HG02852 (cell line): Measurements from ENCODE around the gene NMNAT3.

Source experiments
- ATAC-seq: cut with Tn5 transposase; IDR thresholded peaks from one replicate; pipeline ENCODE4 v1.9.1; 2021; ENCODE audit warnings: mild to moderate bottlenecking, moderate library complexity; ENCODE audit not compliant: unreplicated experiment

The NMNAT3 gene

GRCh38 chr3:139676108-139676507 lies 1.7 kb downstream of the NMNAT3 start:
- ATAC-seq = no peak

DNA sequence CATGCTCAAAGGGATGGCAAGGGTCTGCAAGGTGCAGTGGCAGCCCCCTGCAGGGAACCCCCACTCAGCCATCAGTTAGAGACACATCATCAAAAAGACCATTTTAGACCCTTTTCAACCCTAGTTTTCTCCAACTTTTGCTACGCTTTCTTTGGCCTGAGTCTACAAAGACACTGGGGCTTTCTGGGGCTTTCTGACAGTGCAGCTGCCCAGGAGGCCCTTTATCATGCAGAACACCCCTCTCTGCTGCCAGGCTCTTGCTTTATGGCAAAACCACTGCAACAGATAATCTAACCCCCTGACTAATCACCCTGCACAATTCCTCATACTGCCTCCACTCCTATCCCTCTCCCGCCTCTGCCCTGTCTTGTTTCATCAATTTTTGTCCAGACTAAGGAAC lies 2.4 kb downstream of the NMNAT3 start:
- no peak for ATAC-seq

DNA sequence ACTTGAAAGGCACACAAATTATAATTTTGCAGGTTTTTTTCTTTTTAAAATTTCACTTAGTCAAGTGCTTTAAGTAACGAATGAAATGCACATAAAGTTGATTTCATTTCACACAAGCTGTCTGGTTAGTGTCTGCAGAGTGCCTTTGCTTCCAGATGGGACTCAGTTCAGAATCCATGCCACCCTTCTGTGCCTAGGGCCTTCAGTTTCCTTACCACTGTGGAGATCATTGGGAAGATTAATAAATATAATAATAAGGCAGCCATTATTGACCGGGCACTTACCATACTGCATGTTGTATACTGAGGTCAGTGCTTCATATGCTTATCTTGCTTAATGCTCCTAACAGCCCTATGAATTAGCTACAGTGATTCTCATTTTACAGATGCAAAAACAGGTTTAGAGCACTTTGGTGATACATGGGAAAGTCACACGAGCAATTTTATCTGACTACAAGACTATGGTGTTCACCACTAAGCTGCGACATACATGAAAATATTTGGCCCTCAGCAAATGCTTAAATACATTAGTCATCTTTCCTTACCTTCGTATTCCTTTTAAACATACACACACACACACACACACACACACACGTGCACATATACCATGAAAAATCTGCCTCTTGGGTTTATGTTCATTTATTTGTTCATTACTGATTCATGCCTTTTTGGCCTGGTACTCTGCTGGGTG lies 3.1 kb downstream of the NMNAT3 start:
- ATAC-seq = no peak

DNA sequence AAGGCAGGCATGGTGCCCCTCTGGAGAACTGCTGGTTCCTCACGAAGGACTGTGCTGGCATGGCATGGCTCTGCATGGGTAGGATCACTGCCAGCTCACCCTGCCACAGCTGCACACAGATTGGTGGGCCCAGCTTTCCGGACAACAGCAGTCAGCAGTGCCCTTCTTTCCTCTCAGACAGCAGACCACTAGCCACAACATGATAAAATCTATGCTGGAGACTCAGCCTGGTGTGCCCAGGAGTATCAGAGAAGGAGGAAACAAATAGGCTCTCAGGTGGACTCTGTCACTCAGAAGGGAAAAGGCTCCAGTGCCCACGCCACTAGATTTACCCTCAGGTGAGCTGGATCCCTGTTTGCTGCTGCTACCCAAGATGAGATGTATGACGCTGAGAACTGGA lies 4.9 kb downstream of the NMNAT3 start:
- no peak for ATAC-seq

DNA sequence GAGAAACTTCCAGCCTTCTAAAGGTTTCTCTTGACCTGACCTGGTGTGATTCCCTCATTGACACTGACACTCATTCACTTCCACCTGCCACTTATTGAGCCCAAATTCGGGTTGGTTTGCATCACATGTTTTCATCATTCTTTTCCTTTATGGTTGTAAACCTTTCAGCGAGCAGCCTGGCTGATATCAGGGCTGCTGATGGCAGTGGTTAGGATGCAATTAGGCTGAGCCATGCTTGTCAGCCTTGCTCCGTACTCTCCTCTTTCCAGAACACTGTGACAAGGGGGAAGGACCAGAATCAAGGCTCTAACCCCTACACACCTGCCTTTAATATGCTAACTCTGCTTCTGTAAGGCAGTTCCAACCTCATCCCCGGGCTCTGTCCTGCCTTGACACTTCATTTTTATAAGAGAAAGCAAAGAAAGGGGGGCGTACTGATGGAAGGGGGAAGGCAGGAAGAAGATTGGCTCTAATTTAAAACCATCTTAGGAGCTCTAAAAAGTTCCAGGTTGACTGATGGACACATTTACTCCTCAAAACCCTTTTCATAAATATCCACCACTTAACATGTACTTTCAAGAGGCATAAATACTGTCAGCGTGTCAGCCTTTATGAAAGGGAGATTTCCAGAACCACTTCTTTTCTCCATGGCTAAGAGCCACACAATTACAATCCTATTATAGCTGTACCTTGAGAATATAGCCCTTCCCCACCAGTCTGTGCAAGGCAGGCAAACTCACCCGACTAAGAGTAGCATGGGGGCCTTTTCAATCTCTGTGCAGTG lies 5.7 kb downstream of the NMNAT3 start:
- ATAC-seq = no peak

GRCh38 chr3:139671107-139671506 lies 6.7 kb downstream of the NMNAT3 start:
- no peak for ATAC-seq

- no peak for ATAC-seq
These were observed 7.6 kb downstream of the NMNAT3 start for GRCh38 chr3:139670196-139670595.

DNA sequence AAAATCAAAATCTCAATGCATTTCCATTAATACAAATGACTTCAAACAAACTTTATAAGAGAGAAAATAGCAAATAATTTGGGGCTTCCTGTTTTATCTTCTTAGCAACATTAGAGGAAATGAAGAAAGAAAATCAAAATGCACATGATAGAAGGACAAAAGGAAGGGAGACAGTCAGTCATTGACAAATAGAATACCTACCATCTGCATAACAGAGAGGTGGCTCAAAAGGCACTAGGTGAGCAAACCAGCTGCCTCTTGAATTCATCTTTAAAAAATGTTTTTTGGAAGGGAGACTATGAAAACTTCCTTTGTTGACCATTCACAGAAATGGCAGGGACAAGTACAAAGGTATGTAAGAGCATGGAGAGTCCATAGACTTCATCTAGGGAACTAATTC lies 9.4 kb downstream of the NMNAT3 start:
- no peak for ATAC-seq

- ATAC-seq = no peak
These were observed 12.8 kb downstream of the NMNAT3 start for GRCh38 chr3:139664958-139665357.

- no peak for ATAC-seq
These were observed 17.5 kb downstream of the NMNAT3 start for GRCh38 chr3:139660269-139660668.

GRCh38 chr3:139659511-139659910 lies 18.3 kb downstream of the NMNAT3 start:
- ATAC-seq = no peak

GRCh38 chr3:139657936-139658335 lies 19.8 kb downstream of the NMNAT3 start:
- no peak for ATAC-seq

DNA sequence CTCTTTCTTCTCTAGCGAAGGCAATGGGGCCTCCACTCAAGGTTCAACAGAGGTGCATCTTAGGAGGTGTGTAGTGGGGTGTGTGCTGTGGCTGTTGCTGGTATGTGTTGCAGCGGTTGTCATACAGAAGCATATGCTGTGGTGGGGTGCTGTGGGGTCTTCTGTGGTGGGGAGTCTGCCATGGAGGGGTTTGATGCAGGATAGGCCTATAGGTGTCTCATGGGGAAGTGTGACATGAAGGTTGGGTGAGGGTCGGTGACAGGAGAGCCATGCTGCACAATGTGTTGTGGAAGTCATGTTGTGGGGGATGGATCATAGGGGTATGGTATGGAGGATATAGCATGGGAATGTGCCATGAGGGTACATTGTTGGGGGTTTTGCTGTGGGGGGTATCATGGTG lies 20.3 kb downstream of the NMNAT3 start:
- ATAC-seq = no peak

DNA sequence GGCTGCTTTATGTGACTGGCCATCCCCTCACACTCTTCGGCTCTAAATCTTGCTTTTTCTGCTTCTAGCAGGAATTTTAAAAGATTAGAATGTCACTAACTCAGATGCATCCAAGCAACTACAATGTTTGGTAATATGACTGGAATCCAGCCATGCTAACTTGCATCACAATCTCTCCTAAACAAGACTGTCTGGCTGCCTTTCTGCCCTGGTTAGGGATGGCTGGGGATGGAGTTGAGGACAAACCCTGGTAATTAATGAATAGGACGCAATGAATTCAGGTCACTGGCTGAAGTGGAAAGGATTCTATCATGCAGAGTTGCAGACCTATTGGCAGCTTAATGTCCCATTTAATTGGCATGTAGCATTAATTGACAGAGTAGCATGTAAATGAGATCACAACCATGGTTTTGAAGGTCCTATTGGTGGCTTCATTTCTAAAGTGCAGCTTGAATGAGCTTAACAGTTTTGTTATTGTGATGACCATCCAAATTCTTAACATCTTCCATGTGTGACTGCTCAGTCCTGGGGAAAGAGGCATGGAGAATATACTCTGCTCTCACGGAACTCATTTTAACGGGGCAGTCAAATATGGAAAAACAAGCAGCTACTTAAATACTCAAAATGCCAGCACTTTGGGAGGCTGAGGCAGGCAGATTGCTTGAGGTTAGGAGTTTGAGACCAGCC lies 21.7 kb downstream of the NMNAT3 start:
- no peak for ATAC-seq

DNA sequence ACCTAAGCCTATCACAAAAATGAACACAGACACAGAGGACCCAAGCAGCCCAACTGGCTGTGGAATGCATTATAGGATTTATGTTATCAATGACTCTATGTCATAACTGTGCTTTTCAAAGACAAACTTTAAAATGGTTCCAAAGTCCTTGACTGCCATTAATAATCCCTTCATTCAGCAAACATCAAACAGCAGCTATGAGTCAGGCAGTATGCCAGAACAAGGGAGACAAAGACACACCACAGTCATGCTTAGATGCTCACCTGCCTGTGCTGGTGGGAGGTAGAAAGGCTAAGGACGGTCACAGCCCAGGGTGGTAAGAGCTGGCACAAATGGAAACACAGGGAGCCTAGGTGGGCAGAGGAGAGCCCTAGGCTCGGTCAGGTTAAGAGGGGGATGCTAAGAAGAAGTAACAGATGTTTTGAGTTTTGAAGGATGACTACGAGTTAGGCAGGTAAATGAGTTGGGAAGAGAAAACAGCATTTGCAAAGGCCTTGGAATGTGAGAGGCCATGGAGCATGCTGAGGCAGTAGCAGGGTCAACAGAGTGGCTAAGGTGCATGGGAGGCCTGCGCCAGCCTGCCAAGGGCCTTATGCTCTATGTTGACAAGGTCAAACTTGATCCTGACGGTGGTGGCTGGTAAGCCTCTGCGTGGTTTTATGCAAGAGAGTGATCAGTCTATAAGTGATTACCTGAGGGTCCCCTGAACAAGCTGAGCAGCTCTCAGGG lies 23.0 kb downstream of the NMNAT3 start:
- no peak for ATAC-seq

- ATAC-seq = no peak
These were observed 24.2 kb downstream of the NMNAT3 start for GRCh38 chr3:139653582-139653981.

DNA sequence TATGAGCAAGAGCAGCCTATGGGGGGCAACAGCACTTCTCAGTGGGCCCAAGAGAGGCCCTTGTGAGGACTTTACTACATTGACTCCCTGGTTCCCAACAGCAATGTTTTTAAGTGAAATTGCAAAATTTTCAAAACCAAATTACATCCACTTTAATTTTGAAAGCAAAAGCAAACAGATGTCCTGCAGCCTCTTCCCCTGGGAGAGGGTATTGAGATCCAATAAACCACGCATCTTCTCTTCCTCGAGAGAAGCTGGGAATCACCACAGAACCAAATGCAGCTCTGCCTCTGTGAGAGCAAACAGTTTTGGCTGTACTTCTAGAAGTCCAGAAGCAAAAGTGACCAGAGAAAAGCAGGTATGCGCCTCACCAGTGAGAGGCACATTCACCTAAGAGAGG lies 25.2 kb downstream of the NMNAT3 start:
- no peak for ATAC-seq

DNA sequence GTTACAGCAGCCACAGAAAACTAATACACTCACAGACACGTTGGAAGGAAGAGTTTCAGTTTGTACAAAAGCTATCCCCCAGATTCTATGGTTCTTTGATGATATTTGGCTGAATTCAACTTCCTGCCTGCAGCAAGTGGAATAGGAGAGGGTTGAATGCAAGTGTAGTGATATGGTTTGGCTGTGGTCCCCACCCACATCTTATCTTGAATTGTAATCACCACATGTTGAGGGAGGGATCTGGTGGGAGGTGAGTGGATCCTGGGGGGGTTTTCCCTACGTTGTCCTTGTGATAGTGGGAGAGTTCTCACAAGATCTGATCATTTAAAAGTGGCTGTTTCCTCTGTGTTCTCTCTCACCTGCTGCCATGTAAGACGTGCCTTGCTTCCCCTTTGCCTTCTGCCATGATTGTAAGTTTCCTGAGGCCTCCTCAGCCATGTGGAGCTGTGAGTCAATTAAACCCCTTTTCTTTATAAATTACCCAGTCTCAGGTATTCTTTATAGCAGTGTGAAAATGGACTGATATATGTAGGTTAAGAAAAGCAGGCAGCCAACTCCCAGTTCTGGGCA lies 29.8 kb downstream of the NMNAT3 start:
- no peak for ATAC-seq

DNA sequence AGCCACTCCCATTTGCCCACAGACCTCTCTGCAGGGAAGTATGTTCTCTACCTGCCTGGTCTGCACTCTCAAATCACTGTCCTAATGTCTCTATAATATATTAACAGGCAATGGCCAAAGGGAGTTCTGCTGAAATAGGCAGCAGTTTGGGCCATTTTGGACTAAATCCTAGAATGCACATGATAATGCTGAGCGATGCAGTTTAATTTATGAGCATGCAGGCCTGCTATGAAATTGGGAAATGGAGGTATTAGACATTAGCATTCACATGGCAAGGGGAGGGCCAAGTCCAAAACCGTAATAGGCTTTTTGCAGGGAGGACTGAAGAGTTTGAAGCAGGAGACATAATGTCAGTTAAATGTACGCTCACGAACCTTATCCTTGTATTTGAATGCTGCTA lies 31.3 kb downstream of the NMNAT3 start:
- no peak for ATAC-seq

GRCh38 chr3:139642996-139643395 lies 34.8 kb downstream of the NMNAT3 start:
- ATAC-seq = no peak

- no peak for ATAC-seq
These were observed 37.3 kb downstream of the NMNAT3 start for GRCh38 chr3:139640456-139640855.
